ENCODE results near the gene CYP4F3.
A peak's percentile ranks its signal among the peaks of the same experiment; 100 is the strongest.

The CYP4F3 gene

DNA sequence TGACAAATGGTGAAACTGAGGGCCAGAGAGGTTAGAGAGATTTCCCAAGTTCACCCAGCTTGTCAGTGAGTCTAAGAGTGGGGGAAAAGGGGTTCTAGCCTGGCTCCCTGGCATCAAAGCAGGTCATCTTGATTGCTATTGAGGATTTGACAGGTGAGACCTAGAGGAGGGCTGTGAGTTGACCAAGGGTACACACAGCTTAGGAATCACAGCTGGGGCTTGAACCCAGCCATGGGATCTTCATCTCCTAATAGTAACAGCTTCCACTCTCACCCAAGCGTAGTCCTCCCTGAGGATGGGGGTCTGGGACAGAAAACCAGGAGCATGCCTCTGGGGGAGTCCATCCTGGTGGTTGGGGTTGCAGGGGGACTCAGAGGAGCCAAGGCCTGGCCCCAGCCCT, 18.9 kb upstream of the CYP4F3 start:
- ATAC-seq (no peak), DNase-seq (ENCODE audit: low spot score in 2 of 2) (no peak)
- Mint-ChIP-seq H3K36me3 (no peaks in the 10 kb centered on the region), H3K4me1 (no peaks in the 10 kb centered on the region), H3K9me3 (no peaks in the 10 kb centered on the region), H3K27ac (no peak overlapping the region), H3K4me3 (no peak overlapping the region)

DNA sequence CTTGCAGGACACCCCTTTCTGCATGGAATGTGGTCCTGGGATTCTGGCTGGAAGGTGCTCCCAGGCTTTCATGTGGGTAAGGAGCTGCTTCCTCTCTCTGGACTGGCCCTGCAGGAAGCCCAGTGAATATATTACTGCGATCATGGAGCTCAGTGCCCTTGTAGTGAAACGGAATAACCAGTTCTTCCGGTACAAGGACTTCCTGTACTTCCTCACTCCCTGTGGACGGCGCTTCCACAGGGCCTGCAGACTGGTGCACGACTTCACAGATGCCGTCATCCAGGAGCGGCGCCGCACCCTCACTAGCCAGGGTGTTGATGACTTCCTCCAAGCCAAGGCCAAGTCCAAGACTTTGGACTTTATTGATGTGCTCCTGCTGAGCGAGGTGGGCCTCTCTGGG, 17.7 kb upstream of the CYP4F3 start:
- Mint-ChIP-seq H3K4me3 (no peak overlapping the region), H3K9me3 (no peaks in the 10 kb centered on the region), H3K4me1 (no peaks in the 10 kb centered on the region), H3K27ac (no peak overlapping the region), H3K36me3 (no peaks in the 10 kb centered on the region)
- no peak for ATAC-seq
- no peak for DNase-seq (ENCODE audit: low spot score in 2 of 2)

DNA sequence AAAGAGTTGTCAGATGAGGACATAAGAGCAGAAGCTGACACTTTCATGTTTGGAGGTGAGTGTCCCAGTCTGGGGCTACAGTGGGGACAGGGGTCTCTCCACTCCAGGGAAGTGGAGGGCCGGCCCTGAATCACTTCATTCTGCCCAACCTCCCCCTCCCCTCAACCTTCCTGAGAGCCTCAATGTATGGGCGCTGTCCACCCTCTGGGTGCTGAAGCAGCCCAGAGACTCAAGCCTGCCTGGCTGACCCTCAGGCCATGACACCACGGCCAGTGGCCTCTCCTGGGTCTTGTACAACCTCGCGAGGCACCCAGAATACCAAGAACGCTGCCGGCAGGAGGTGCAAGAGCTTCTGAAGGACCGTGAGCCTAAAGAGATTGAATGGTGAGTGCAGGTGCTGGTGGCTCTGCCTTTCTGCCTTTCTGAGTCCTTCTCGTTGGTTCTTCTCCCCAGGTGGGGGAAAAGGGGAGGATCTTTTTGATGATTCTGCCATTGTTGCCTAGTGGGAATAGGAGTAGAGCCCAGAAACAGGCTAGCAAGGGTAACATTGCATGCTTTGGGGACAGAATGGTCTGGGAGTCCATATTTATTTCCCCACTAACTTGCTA, 16.9 kb upstream of the CYP4F3 start:
- DNase-seq (ENCODE audit: low spot score in 2 of 2) (no peak), ATAC-seq (no peak)
- no peak overlapping the region for H3K27ac Mint-ChIP-seq
- H3K9me3 Mint-ChIP-seq = no peaks in the 10 kb centered on the region
- H3K36me3 Mint-ChIP-seq = no peaks in the 10 kb centered on the region
- no peak overlapping the region for H3K4me3 Mint-ChIP-seq
- H3K4me1 Mint-ChIP-seq = no peaks in the 10 kb centered on the region

GRCh38 chr19:15628236-15629002, 12.3 kb upstream of the CYP4F3 start:
- Mint-ChIP-seq H3K4me1 (peaks cover 7% of the 10 kb centered on the region), H3K36me3 (no peaks in the 10 kb centered on the region), H3K4me3 (no peak overlapping the region), H3K9me3 (no peaks in the 10 kb centered on the region), H3K27ac (no peak overlapping the region)
- no peak for ATAC-seq
- no peak for DNase-seq (ENCODE audit: low spot score in 2 of 2)

DNA sequence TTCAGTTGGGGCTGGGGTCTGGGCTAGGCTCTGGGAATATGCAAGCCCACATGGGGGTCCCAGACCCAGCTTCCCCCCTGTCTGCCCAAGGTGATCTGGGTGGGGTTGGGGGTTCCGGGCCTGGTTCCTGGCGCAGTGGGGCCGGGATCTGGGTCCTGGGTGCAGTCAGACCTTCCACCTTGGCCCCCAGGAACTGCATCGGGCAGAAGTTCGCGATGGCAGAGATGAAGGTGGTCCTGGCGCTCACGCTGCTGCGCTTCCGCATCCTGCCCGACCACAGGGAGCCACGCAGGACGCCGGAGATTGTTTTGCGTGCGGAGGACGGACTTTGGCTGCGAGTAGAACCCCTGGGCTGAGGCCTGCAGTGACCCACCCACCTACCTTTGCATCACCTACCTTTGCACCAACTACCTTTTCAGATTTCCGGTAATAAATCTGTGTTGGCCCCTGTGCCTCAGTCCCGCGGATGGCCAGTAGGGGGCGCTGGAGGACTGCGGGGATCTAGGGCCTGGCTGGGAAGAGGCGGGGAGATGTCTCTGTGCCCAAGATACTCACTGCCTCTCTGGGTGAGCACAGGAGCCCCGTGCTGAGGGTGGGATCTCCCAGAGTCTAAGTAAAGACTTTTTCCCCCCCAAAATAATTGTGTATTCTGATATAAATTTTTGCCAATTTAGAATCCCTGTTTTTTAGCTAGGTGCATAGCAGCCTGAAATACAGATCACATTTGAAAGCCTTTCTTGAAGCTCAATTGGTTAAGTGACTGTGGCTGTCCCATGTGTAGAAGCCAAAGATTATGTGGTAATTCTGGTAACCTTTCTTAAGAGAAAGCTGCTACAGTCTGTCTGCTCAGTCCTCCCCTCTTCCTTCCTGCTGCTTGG, 11.5 kb upstream of the CYP4F3 start:
- no peaks in the 10 kb centered on the region for H3K9me3 Mint-ChIP-seq
- H3K4me3 Mint-ChIP-seq = no peak overlapping the region
- DNase-seq (ENCODE audit: low spot score in 2 of 2) = peak; percentile 93 to 96

DNA sequence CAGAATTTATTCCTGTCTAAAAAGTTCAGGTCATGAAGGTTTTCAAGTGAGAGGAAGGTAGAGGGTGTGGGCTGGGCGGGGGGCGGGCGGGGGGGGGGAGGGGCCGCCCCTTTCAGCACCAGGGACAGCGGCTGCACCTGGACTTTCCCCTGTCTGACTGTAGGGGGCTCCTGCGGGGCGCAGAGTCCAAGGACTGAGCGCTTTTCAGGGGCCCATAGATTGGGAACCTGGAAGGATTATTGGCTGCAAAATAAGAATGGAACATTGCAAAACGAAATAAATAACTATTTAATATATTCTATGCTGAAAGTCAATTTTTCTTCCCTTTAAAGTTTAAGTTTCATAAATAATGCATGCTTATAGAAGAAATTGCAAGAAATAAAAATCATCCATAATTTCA, 8.9 kb upstream of the CYP4F3 start:
- Mint-ChIP-seq H3K36me3 (no peaks in the 10 kb centered on the region), H3K4me1 (peaks cover 7% of the 10 kb centered on the region), H3K9me3 (no peaks in the 10 kb centered on the region), H3K4me3 (no peak overlapping the region), H3K27ac (no peak overlapping the region)
- DNase-seq (ENCODE audit: low spot score in 2 of 2) = no peak
- ATAC-seq = no peak

More for the DNA sequence above, 11.5 kb upstream of the CYP4F3 start:
- ATAC-seq = peak; percentile 86
- H3K36me3 Mint-ChIP-seq = no peaks in the 10 kb centered on the region
- H3K4me1 Mint-ChIP-seq = peaks cover 7% of the 10 kb centered on the region
- no peak overlapping the region for H3K27ac Mint-ChIP-seq

GRCh38 chr19:15633082-15633835, 7.4 kb upstream of the CYP4F3 start:
- DNase-seq (ENCODE audit: low spot score in 2 of 2) = no peak
- Mint-ChIP-seq H3K9me3 (no peaks in the 10 kb centered on the region), H3K27ac (no peak overlapping the region), H3K4me3 (no peak overlapping the region), H3K36me3 (no peaks in the 10 kb centered on the region), H3K4me1 (peaks cover 7% of the 10 kb centered on the region)
- ATAC-seq = no peak

DNA sequence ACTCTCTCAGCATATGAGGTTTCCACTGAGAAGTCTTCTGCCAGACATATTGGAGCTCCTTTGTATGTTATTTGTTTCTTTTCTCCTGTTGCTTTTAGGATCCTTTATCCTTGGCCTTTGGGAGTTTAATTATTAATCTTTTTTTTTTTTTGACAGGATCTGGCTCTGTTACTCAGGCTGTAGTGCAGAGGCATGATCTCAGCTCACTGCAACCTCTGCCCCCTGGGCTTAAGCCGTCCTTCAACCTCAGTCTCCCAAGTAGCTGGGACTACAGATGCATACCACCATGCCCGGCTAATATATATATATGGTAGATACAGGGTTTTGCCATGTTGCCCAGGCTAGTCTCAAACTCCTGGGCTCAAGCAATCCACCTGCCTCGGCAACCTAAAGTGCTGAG, 6.6 kb upstream of the CYP4F3 start:
- no peak for ATAC-seq
- no peak overlapping the region for H3K4me3 Mint-ChIP-seq
- no peaks in the 10 kb centered on the region for H3K36me3 Mint-ChIP-seq
- H3K4me1 Mint-ChIP-seq = peaks cover 7% of the 10 kb centered on the region
- H3K9me3 Mint-ChIP-seq = no peaks in the 10 kb centered on the region
- DNase-seq (ENCODE audit: low spot score in 2 of 2) = no peak
- H3K27ac Mint-ChIP-seq = no peak overlapping the region

GRCh38 chr19:15635016-15635805, 5.5 kb upstream of the CYP4F3 start:
- Mint-ChIP-seq H3K36me3 (no peaks in the 10 kb centered on the region), H3K4me3 (no peak overlapping the region), H3K27ac (no peak overlapping the region), H3K9me3 (no peaks in the 10 kb centered on the region), H3K4me1 (peaks cover 7% of the 10 kb centered on the region)
- ATAC-seq = no peak
- no peak for DNase-seq (ENCODE audit: low spot score in 2 of 2)

DNA sequence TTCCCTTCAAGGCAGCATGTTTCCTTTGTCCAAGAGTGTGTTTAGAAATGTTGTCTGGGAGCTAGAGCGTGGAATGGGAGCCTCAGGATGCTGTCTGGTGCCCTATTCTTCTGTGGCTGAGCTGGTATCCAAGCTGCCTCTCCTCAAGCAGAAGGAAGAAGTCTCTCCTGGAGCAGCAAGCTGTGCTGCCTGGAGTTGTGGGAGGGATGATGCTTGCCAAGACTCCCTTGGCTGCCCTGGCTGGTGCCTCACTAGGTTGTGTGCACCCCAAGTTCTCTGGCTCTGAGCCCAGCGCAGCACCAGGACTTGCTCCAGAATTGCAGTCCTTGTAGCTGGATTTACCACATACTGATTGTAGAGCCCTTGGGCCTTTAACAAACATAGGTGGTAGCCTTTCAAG, 4.7 kb upstream of the CYP4F3 start:
- no peak for ATAC-seq
- DNase-seq (ENCODE audit: low spot score in 2 of 2) = no peak
- no peaks in the 10 kb centered on the region for H3K9me3 Mint-ChIP-seq
- H3K4me3 Mint-ChIP-seq = no peak overlapping the region
- peaks cover 7% of the 10 kb centered on the region for H3K4me1 Mint-ChIP-seq
- H3K36me3 Mint-ChIP-seq = no peaks in the 10 kb centered on the region
- H3K27ac Mint-ChIP-seq = no peak overlapping the region

GRCh38 chr19:15639596-15639995, 1.1 kb upstream of the CYP4F3 start:
- peaks cover 6% of the 10 kb centered on the region for H3K4me1 Mint-ChIP-seq
- H3K4me3 Mint-ChIP-seq = no peak overlapping the region
- ATAC-seq (no peak), DNase-seq (ENCODE audit: low spot score in 2 of 2) (no peak)
- no peaks in the 10 kb centered on the region for H3K9me3 Mint-ChIP-seq
- H3K27ac Mint-ChIP-seq = no peak overlapping the region
- H3K36me3 Mint-ChIP-seq = no peaks in the 10 kb centered on the region

DNA sequence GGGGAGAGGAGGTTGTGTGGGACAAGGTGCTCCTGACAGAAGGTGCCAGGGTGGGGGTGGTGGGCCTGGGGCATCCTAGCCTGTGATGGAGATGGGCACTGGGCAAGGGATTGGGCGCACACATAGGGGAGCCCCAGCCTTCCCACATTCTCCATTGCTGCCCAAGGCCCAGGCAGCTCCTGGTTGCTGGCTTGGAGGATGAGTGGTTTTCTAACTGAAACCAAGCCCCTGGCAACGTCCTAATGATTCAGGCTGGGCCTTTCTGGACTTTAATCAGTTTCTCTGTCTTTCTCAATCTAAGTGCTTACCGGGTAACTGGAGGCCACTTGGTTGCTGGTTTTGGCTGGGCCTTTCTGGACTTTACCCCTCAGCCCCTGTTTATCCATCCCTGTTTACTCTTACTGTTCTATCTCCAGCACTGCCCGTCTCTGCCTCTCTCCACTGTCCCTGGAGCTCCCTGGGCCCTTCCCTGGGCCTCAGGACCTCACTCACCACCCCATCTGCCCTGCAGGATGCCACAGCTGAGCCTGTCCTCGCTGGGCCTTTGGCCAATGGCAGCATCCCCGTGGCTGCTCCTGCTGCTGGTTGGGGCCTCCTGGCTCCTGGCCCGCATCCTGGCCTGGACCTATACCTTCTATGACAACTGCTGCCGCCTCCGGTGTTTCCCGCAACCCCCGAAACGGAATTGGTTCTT, 354 bp downstream of the CYP4F3 start:
- H3K9me3 Mint-ChIP-seq = no peaks in the 10 kb centered on the region
- ATAC-seq (no peak), DNase-seq (ENCODE audit: low spot score in 2 of 2) (peak in 1 of 2 donors; percentile 34)
- no peaks in the 10 kb centered on the region for H3K36me3 Mint-ChIP-seq
- peaks cover 6% of the 10 kb centered on the region for H3K4me1 Mint-ChIP-seq
- H3K4me3 Mint-ChIP-seq = no peak overlapping the region
- H3K27ac Mint-ChIP-seq = no peak overlapping the region

- DNase-seq (ENCODE audit: low spot score in 2 of 2) (peak in 1 of 2 donors; percentile 28), ATAC-seq (no peak)
- Mint-ChIP-seq H3K4me1 (peaks cover 6% of the 10 kb centered on the region), H3K36me3 (no peaks in the 10 kb centered on the region), H3K4me3 (no peak overlapping the region), H3K27ac (no peak overlapping the region), H3K9me3 (no peaks in the 10 kb centered on the region)
These were observed 1.3 kb downstream of the CYP4F3 start for GRCh38 chr19:15641901-15642491.

DNA sequence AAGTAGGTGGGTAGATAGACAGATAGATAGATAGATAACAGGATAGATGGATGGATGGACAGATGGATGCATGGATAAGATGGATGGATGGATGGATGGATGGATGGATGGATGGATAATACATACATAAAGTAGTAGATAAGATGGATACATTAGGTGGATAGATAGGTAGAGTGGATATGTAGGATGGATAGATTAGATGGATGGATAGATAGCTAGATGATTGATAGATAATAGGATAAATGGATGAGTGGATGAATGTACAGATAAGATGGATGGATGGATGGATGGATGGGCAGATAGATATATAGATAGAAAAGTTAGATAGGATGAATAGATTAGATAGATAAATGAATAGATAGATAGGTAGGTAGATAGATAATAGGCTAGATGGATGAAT, 2.1 kb downstream of the CYP4F3 start:
- DNase-seq (ENCODE audit: low spot score in 2 of 2) (no peak), ATAC-seq (no peak)
- Mint-ChIP-seq H3K4me1 (peaks cover 6% of the 10 kb centered on the region), H3K4me3 (no peak overlapping the region), H3K27ac (no peak overlapping the region), H3K36me3 (no peaks in the 10 kb centered on the region), H3K9me3 (no peaks in the 10 kb centered on the region)
